PC-3 (cell line): ENCODE results near the gene DDX10. TPM values are rescaled to one million over a fixed set of nuclear protein-coding genes. Genes with fewer than 3 reads are reported as not detected.

ENCODE experiments used
- ATAC-seq: fragments of 200-7000 bp; cut with Tn5 transposase; 2 replicates; pipeline ENCODE4 v1.9.1; 2020; ENCODE audit warnings: mild to moderate bottlenecking, moderate library complexity
- BruUV-seq: library from RNA; stranded (reverse); fragments of 400-500 nt; replicated peaks from 2 replicates; lab custom pipeline; 2021; lab: Mats Ljungman, UMichigan
- CTCF ChIA-PET: fragments of 300-600 bp; sonication (Branson Sonifier 250); formaldehyde crosslinking; loops from one replicate; lab custom pipeline; 2022; ENCODE audit warnings: antibody characterized with exemption; lab: Charles Lee
- POLR2A ChIA-PET: fragments of 300-600 bp; sonication (Branson Sonifier 250); formaldehyde crosslinking; loops from one replicate; lab custom pipeline; 2022; ENCODE audit warnings: antibody characterized with exemption; ENCODE audit not compliant: unreplicated experiment; lab: Charles Lee
- DNase-seq: peaks from one replicate; pipeline ENCODE4 v3.0.0-alpha.2; 2015
- H2AFZ ChIP-seq: fragments of 300-600 bp; sonication (generic); 2 replicates; pipeline ENCODE4 v1.6.0; 2016; ENCODE audit warnings: antibody characterized with exemption, low read length
- H3F3A ChIP-seq: fragments of 300-600 bp; sonication (generic); one replicate; pipeline ENCODE4 v1.6.0; 2017; ENCODE audit warnings: antibody characterized with exemption, low read length, control low read depth, mild to moderate bottlenecking; ENCODE audit not compliant: unreplicated experiment
- H3K27ac ChIP-seq: fragments of 300-600 bp; sonication (generic); 2 replicates; pipeline ENCODE4 v1.5.1; 2016; ENCODE audit warnings: mild to moderate bottlenecking, low read length
- H3K27me3 ChIP-seq: fragments of 300-600 bp; sonication (generic); 2 replicates; pipeline ENCODE4 v1.6.1; 2016; ENCODE audit warnings: low read length, mixed read lengths
- H3K36me3 ChIP-seq: fragments of 300-600 bp; sonication (generic); 2 replicates; pipeline ENCODE4 v1.6.1; 2016; ENCODE audit warnings: low read depth, mixed run types, low read length, mixed read lengths
- H3K4me1 ChIP-seq: fragments of 300-600 bp; sonication (generic); 2 replicates; pipeline ENCODE4 v1.5.1; 2016; ENCODE audit warnings: low read length; ENCODE audit not compliant: insufficient read depth
- H3K4me2 ChIP-seq: fragments of 300-600 bp; sonication (generic); 2 replicates; pipeline ENCODE4 v1.6.0; 2016; ENCODE audit warnings: low read length
- H3K4me3 ChIP-seq: fragments of 300-600 bp; sonication (generic); 2 replicates; pipeline ENCODE4 v1.5.1; 2016; ENCODE audit warnings: mild to moderate bottlenecking, low read length, mixed read lengths
- H3K79me2 ChIP-seq: fragments of 300-600 bp; sonication (generic); 2 replicates; pipeline ENCODE4 v1.6.1; 2017; ENCODE audit warnings: low read length, mixed read lengths
- H3K9ac ChIP-seq: fragments of 300-600 bp; sonication (generic); 2 replicates; pipeline ENCODE4 v1.6.0; 2016; ENCODE audit warnings: mild to moderate bottlenecking, low read length
- H3K9me2 ChIP-seq: fragments of 300-600 bp; sonication (generic); replicated peaks from 2 replicates; pipeline ENCODE4 v1.6.1; 2016; ENCODE audit warnings: mixed run types, low read length, mixed read lengths
- H3K9me3 ChIP-seq: fragments of 300-600 bp; sonication (generic); 2 replicates; pipeline ENCODE4 v1.6.1; 2016; ENCODE audit warnings: low read length, mixed read lengths
- H4K20me1 ChIP-seq: fragments of 300-600 bp; sonication (generic); 2 replicates; pipeline ENCODE4 v1.6.1; 2016; ENCODE audit warnings: low read length, mixed read lengths
- EZH2 ChIP-seq: fragments of 300-600 bp; sonication (generic); IDR thresholded peaks from one replicate; pipeline ENCODE4 v1.6.1; 2017; ENCODE audit warnings: antibody characterized with exemption, mild to moderate bottlenecking, low read length; ENCODE audit not compliant: unreplicated experiment
- EZH2phosphoT487 ChIP-seq: fragments of 300-600 bp; sonication (generic); IDR thresholded peaks from 2 replicates; pipeline ENCODE4 v1.6.1; 2018; ENCODE audit warnings: mild to moderate bottlenecking, antibody characterized with exemption, low read length, borderline replicate concordance
- intact Hi-C: fragments of 100-400 bp; cut with micrococcal nuclease; formaldehyde crosslinking; loops from 2 replicates; pipeline ENCODE4 v1.9.0; 2023
- total RNA-seq: library from RNA; depleted of rRNA; stranded (reverse); fragments of >200 nt; gene quantifications from 2 replicates; pipeline ENCODE4 v1.2.3, GENCODE V29; 2014
- TF ChIP-seq, protein P1 (sequence below): fragments of 300-600 bp; sonication (generic); conservative IDR thresholded peaks from 2 replicates; pipeline ENCODE4 v1.5.1; 2017; ENCODE audit warnings: antibody characterized with exemption, low read depth, mild to moderate bottlenecking, low read length

The DDX10 gene
- total RNA-seq, 1 experiment from 2014 or later: 55.2 TPM

DNA sequence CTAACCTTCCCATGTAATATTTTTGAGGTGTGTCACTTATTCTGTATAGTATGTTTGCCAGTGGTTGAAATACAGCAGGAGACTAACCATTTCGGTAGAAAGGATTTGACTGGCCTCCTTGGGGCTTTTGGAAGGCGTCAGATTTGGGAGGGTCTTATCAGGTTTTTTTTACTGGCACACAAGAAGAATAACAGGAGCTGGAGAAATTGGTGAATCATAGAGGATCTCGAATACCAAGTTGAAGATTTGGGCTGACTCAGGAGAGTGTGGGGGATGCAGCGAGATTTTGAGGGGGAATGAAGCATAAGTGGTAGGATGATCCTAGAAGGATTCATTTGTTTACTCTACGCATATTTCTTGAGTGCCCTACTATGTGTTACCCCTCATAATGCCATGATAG, 200.5 kb downstream of the DDX10 start:
- Histone ChIP-seq H3K4me3 (no peak overlapping the region), H3K79me2 (no peaks in the 10 kb centered on the region), H3K4me2 (no peak overlapping the region), H3K27ac (no peak overlapping the region), H4K20me1 (no peaks in the 10 kb centered on the region), H3K9me3 (no peaks in the 10 kb centered on the region), H3K9me2 (no peaks in the 10 kb centered on the region), H3K9ac (no peak overlapping the region), H3K27me3 (no peaks in the 10 kb centered on the region), H3K36me3 (no peaks in the 10 kb centered on the region), H3K4me1 (peaks cover 4% of the 10 kb centered on the region), H2AFZ (no peak overlapping the region), H3F3A (no peaks in the 10 kb centered on the region)
- TF ChIP-seq EZH2phosphoT487 (no peak), EZH2 (no peak)
- TF ChIP-seq, protein P1, sequence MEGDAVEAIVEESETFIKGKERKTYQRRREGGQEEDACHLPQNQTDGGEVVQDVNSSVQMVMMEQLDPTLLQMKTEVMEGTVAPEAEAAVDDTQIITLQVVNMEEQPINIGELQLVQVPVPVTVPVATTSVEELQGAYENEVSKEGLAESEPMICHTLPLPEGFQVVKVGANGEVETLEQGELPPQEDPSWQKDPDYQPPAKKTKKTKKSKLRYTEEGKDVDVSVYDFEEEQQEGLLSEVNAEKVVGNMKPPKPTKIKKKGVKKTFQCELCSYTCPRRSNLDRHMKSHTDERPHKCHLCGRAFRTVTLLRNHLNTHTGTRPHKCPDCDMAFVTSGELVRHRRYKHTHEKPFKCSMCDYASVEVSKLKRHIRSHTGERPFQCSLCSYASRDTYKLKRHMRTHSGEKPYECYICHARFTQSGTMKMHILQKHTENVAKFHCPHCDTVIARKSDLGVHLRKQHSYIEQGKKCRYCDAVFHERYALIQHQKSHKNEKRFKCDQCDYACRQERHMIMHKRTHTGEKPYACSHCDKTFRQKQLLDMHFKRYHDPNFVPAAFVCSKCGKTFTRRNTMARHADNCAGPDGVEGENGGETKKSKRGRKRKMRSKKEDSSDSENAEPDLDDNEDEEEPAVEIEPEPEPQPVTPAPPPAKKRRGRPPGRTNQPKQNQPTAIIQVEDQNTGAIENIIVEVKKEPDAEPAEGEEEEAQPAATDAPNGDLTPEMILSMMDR: no peak
- DNase-seq: no peak
- no peak for ATAC-seq
- POLR2A ChIA-PET: no interaction called here
- CTCF ChIA-PET: no interaction called here
- no TSS peak for BruUV-seq
- intact Hi-C loops: no loop called here

DNA sequence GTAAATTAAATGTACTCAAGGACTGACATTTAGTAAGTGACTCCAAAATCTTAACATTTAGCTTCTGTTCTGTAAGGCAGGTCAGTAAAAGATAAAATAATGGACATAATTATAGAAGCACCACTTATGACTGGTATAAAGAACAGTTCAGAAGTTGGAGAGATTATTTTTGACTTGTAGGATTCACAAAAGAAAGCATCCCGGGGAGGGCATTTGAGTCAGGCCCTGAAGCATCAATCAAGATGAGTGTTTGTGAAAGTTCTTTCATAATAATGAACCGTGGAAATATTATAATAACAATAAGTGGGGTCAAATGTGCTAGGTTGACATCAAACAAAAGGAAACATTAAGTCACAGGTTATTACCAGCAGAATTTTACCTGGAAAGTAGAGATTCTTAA, 201.9 kb downstream of the DDX10 start:
- no peaks in the 10 kb centered on the region for H3K9me3 ChIP-seq
- intact Hi-C loops: no loop called here
- H3K27me3 ChIP-seq: no peaks in the 10 kb centered on the region
- TF ChIP-seq EZH2 (no peak), EZH2phosphoT487 (no peak)
- TF ChIP-seq, protein P1: no peak
- peaks cover 15% of the 10 kb centered on the region for H3K4me1 ChIP-seq
- no peak overlapping the region for H3K4me2 ChIP-seq
- H2AFZ ChIP-seq: no peak overlapping the region
- no peaks in the 10 kb centered on the region for H3K79me2 ChIP-seq
- H3K36me3 ChIP-seq: no peaks in the 10 kb centered on the region
- H3F3A ChIP-seq: no peaks in the 10 kb centered on the region
- no peak overlapping the region for H3K9ac ChIP-seq
- H3K9me2 ChIP-seq: no peaks in the 10 kb centered on the region
- ATAC-seq (no peak), DNase-seq (no peak)
- BruUV-seq: no TSS peak
- no peaks in the 10 kb centered on the region for H4K20me1 ChIP-seq
- ChIA-PET CTCF (no interaction called here), POLR2A (no interaction called here)
- H3K27ac ChIP-seq: no peak overlapping the region
- no peak overlapping the region for H3K4me3 ChIP-seq

DNA sequence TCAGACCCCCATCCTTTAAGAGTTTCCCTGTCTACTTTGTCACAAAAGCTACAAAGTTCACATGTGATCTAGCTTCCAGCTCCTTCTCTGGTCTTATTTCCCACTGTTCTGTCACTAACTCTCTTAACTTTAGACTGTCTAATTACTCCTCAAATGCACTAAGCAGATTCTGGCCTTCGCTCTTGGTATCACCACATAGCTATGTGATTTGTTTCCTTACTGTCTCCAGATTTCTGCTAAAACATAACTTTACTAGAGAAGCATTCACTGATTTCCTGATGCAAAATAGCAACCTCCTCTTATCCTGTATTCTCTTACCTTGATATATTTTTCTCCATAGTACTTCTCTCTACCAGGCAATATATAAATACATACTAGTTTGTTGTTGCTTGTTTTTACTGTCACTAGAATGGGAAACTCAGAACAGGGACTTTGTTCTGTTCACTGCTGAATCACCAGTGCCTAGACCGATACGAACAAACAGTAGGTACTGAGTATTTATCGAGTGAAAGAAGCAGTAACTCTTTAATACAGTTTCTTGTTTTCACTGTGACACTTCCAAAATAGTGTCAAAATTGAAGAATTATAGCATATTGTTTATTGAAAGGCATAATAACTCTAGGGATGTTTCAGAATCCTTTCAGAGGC, 205.6 kb downstream of the DDX10 start:
- DNase-seq (peak; percentile 48), ATAC-seq (peak; percentile 30)
- Histone ChIP-seq H3K4me3 (no peak overlapping the region), H3K9me2 (no peaks in the 10 kb centered on the region), H3K27me3 (no peaks in the 10 kb centered on the region), H3K36me3 (no peaks in the 10 kb centered on the region), H3K9me3 (no peaks in the 10 kb centered on the region), H4K20me1 (no peaks in the 10 kb centered on the region), H3K9ac (peak overlapping the region; percentile 1; the same call in 1 of the 2 replicates), H3K79me2 (no peaks in the 10 kb centered on the region), H3F3A (peaks cover 4% of the 10 kb centered on the region), H3K27ac (peak overlapping the region; percentile 15), H3K4me2 (0 out of 2 replicates have a peak overlapping the region, but pooled peaks have one; percentile 1), H3K4me1 (peaks cover 40% of the 10 kb centered on the region), H2AFZ (no peak overlapping the region)
- intact Hi-C loops: loop anchor here (1.0 to 10.0 kb wide), 3 partner anchors 83 to 1064 kb away; no protein-coding TSS in a partner anchor
- BruUV-seq: no TSS peak
- TF ChIP-seq EZH2phosphoT487: no peak
- ChIA-PET POLR2A (no interaction called here), CTCF (interaction anchor here (0.5 to 1.8 kb wide), 6 partner anchors 154 to 661 kb away, joined by 3 to 12 read pairs (median 4); no protein-coding TSS in a partner anchor)
